ENCODE data around the gene CELF2. TPM values are rescaled to one million over a fixed set of nuclear protein-coding genes. Genes with fewer than 3 reads are reported as not detected.

CELF2 gene
- total RNA-seq, 1 donor from 2014 or later = 89.2 TPM

- no peak for DNase-seq
- H3K27me3 Mint-ChIP-seq = no peaks in the 10 kb centered on the region
- H3K9me3 Mint-ChIP-seq = no peaks in the 10 kb centered on the region
- H3K4me1 Mint-ChIP-seq = peaks cover 85% of the 10 kb centered on the region
- peak overlapping the region; percentile 4 for H3K4me3 Mint-ChIP-seq
- no peak for ATAC-seq (ENCODE audit: low read depth)
- CTCF ChIA-PET = interaction anchor here (1.0 to 1.4 kb wide), 2 partner anchors 9 to 63 kb away, joined by 3 to 4 read pairs; no protein-coding TSS in a partner anchor
- H3K36me3 Mint-ChIP-seq (ENCODE audit: low read depth) = peaks cover 88% of the 10 kb centered on the region
- POLR2A ChIA-PET = interaction anchor here (0.8 to 1.7 kb wide), 3 partner anchors 30 to 44 kb away, joined by 3 read pairs; no protein-coding TSS in a partner anchor
- H3K27ac Mint-ChIP-seq = peak overlapping the region; percentile 92
- TF ChIP-seq CTCF (IDR thresholded peaks at IDR 0.05) = no peak
- intact Hi-C loops (cut with micrococcal nuclease) = no loop called here
These were observed 189.2 kb downstream of the CELF2 start for GRCh38 chr10:11206676-11207559.

- Mint-ChIP-seq H3K4me1 (peaks cover 85% of the 10 kb centered on the region), H3K36me3 (ENCODE audit: low read depth) (peaks cover 86% of the 10 kb centered on the region), H3K27me3 (no peaks in the 10 kb centered on the region), H3K9me3 (no peaks in the 10 kb centered on the region), H3K4me3 (no peak overlapping the region), H3K27ac (peak overlapping the region; percentile 92)
- POLR2A ChIA-PET = interaction anchor here (0.8 to 1.7 kb wide), 3 partner anchors 31 to 44 kb away, joined by 3 read pairs; no protein-coding TSS in a partner anchor
- no peak for TF ChIP-seq CTCF (IDR thresholded peaks at IDR 0.05)
- no peak for ATAC-seq (ENCODE audit: low read depth)
- CTCF ChIA-PET = interaction anchor here (1.4 kb wide), 1 partner anchor 62 kb away, joined by 4 read pairs; no protein-coding TSS in a partner anchor
- intact Hi-C loops (cut with micrococcal nuclease) = no loop called here
- DNase-seq = no peak
These were observed 189.8 kb downstream of the CELF2 start for GRCh38 chr10:11207560-11207844.

GRCh38 chr10:11208243-11208642 lies 190.6 kb downstream of the CELF2 start:
- Mint-ChIP-seq H3K4me1 (peaks cover 86% of the 10 kb centered on the region), H3K4me3 (peak overlapping the region; percentile 6), H3K27ac (peak overlapping the region; percentile 92), H3K36me3 (ENCODE audit: low read depth) (peaks cover 86% of the 10 kb centered on the region), H3K9me3 (no peaks in the 10 kb centered on the region), H3K27me3 (no peaks in the 10 kb centered on the region)
- no peak for TF ChIP-seq CTCF (IDR thresholded peaks at IDR 0.05)
- DNase-seq = no peak
- no peak for ATAC-seq (ENCODE audit: low read depth)
- POLR2A ChIA-PET = interaction anchor here (1.5 kb wide), 1 partner anchor 34 kb away, joined by 3 read pairs; no protein-coding TSS in a partner anchor
- CTCF ChIA-PET = interaction anchor here (1.9 kb wide), 1 partner anchor 18 kb away, joined by 6 read pairs; no protein-coding TSS in a partner anchor
- intact Hi-C loops (cut with micrococcal nuclease) = no loop called here

- intact Hi-C loops (cut with micrococcal nuclease) = loop anchor here (1.0 kb wide), 6 partner anchors 8 to 46 kb away; no protein-coding TSS in a partner anchor
- peak; percentile 74 for ATAC-seq (ENCODE audit: low read depth)
- ChIA-PET POLR2A (interaction anchor here (0.9 to 2.5 kb wide), 6 partner anchors 17 to 44 kb away, joined by 3 to 16 read pairs (median 8); no protein-coding TSS in a partner anchor), CTCF (interaction anchor here (1.5 to 1.9 kb wide), 2 partner anchors 17 to 33 kb away, joined by 4 to 6 read pairs; no protein-coding TSS in a partner anchor)
- Mint-ChIP-seq H3K27ac (peak overlapping the region; percentile 92), H3K36me3 (ENCODE audit: low read depth) (peaks cover 84% of the 10 kb centered on the region), H3K4me3 (peak overlapping the region; percentile 78), H3K9me3 (no peaks in the 10 kb centered on the region), H3K4me1 (peaks cover 93% of the 10 kb centered on the region), H3K27me3 (no peaks in the 10 kb centered on the region)
- DNase-seq = no peak
- TF ChIP-seq CTCF (IDR thresholded peaks at IDR 0.05) = no peak
These were observed 191.5 kb downstream of the CELF2 start for GRCh38 chr10:11208908-11209829.
